Camera-type eye (tissue), 1 donor: ENCODE measurements around the gene CLCN1. TPM values are rescaled to one million over a fixed set of nuclear protein-coding genes. Genes with fewer than 3 reads are reported as not detected.

Experiments
- total RNA-seq: library from RNA; depleted of rRNA; stranded (reverse); fragments of >200 nt; gene quantifications from one replicate; pipeline ENCODE4 v1.2.3, GENCODE V29; 2014

CLCN1 gene
- 0.22 TPM for total RNA-seq

DNA sequence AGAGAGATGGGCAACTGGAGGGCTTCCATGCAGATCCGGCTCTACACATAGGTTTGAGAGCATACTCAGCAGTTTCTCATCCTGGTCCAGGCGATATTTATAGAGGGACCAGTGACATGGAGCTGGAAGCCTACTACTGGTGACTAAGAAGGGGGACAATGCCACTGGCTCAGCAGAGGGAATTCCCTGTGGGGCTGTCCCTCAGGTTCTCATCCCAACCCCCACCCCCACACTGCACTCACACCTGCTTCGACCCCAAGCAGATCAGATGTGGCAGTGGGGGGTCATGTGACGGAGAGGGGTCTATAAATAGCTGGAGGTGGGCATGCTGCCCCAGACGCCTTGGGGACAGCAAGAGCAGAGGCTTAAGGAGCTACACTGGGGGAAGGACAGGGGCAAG, at the start of gene CLCN1:
TSS of gene CLCN1 (plus strand) at position 336 of the 400 bp plus-strand sequence. CDS start 102 bp downstream, outside the sequence.

DNA sequence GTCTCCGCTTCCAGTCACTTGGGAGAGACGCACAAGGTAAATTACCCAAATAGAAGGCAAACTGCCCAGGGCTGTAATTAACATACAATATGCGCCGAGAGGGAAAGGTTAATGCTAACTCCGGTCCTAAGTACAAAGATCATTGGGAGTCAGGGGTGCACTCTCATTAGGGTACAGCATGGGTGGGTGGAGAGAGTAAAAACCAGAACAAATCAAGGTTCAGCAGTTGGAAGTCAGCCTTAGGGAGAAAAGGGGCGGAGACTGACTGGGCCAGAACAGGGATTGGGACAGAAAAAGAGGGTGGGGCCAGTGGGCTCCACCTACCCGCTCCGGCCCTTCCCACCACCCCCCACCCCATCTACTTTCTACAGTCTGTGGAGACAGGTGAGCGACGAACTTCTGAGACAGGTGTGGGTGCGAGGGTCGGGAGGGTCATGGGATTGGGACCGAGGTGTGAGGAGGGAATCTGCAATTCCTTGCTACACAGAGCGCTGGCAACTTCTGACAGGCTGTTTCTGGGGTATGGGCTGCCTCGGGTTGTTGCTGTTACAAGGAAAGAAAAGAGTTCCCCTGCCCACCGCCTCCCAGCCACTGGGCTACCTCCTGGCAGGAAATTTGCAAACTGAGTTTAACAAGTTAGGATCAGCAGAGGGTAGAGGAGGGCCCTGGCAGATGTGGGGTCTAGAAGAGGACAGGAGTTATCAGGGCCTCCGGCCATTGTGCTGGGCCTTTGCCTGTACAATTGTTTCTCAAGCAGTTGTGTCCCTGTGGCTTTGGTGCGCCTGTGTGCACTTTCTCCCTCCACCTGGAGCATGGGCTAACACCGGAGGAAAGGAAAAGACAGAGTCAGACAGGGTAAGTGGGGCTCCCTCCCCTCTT, 31.1 kb upstream of the CLCN1 start, which contains the start of gene TMEM139:
TSS of gene TMEM139 (plus strand) at position 368 of the 879 bp plus-strand sequence. CDS start 1,000 bp downstream, outside the sequence.

GRCh38 chr7:143287935-143288826, 27.7 kb upstream of the CLCN1 start, which contains the start of gene CASP2:
CASP2 (plus strand) TSS chr7:143288351; CDS start chr7:143288456, 105 bp downstream.

GRCh38 chr7:143362131-143363015, 46.5 kb downstream of the CLCN1 start, which contains the start of gene FAM131B:
FAM131B (minus strand) TSS chr7:143362713; CDS start chr7:143362603, 110 bp downstream.

DNA sequence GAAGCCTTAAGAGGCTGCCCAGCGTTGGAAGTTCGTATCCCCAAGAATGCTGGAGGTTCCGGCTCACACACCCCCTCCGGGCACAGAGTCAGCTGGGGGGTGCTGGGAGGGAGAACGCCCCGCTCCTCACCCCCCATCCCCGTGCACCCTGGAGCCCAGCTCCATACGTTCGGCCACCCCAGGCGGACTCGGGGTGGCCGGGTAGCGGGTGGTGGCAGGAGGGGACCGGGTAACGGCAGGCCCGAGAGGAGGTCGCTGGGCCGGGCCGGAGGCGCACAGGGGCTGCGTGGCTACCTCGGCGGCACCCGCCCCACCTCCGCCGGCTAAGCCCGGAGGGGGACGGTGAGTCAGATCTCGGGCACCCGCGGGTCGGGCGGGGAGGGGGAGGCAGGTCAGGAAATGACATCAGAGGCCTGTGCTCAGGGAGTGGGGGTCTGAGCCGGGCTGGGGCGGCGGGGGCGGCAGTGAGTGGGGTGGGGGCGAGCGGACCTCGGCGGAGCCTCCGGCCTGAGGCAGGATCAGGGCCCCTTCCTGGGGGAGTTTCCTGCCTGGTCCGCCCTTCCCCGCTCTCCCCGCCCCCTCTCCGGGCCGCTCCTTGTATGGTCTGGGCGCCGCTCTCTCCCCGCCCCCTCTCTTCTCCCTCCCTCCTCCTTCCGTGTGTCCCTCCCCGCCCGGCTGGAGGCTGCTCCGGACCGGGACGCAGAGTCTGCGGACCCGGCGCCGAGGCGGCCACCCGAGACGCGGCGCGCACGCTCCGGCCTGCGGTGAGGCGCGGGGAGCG, 64.9 kb downstream of the CLCN1 start, which contains the start of gene ZYX:
TSS of gene ZYX (plus strand) at position 700 of the 781 bp plus-strand sequence. CDS start 227 bp downstream, outside the sequence.

Other genes with a start within 250 kb of the CLCN1 start
- gene PIP, start 184.0 kb upstream of the CLCN1 start, total RNA-seq: not detected
- not detected for gene TAS2R39, start 132.7 kb upstream of the CLCN1 start, total RNA-seq
- not detected for gene TAS2R40, start 94.1 kb upstream of the CLCN1 start, total RNA-seq
- 69.9 TPM for gene GSTK1, start 52.7 kb upstream of the CLCN1 start, total RNA-seq
- 3.6 TPM for gene TMEM139, start 31.2 kb upstream of the CLCN1 start, total RNA-seq
- gene CASP2, start 27.8 kb upstream of the CLCN1 start, total RNA-seq: 36.0 TPM
- gene FAM131B, start 46.6 kb downstream of the CLCN1 start, total RNA-seq: 13.0 TPM
- gene ZYX, start 65.2 kb downstream of the CLCN1 start, total RNA-seq: 29.9 TPM
- 2.1 TPM for gene EPHA1, start 92.7 kb downstream of the CLCN1 start, total RNA-seq
- not detected for gene TAS2R60, start 127.3 kb downstream of the CLCN1 start, total RNA-seq
- not detected for gene TAS2R41, start 161.8 kb downstream of the CLCN1 start, total RNA-seq